ENCODE measurements around the gene ADAP1.

ADAP1 gene

GRCh38 chr7:918441-919113, 35.9 kb downstream of the ADAP1 start:
- DNase-seq: peak; percentile 12 to 58
- TF ChIP-seq, protein P1, sequence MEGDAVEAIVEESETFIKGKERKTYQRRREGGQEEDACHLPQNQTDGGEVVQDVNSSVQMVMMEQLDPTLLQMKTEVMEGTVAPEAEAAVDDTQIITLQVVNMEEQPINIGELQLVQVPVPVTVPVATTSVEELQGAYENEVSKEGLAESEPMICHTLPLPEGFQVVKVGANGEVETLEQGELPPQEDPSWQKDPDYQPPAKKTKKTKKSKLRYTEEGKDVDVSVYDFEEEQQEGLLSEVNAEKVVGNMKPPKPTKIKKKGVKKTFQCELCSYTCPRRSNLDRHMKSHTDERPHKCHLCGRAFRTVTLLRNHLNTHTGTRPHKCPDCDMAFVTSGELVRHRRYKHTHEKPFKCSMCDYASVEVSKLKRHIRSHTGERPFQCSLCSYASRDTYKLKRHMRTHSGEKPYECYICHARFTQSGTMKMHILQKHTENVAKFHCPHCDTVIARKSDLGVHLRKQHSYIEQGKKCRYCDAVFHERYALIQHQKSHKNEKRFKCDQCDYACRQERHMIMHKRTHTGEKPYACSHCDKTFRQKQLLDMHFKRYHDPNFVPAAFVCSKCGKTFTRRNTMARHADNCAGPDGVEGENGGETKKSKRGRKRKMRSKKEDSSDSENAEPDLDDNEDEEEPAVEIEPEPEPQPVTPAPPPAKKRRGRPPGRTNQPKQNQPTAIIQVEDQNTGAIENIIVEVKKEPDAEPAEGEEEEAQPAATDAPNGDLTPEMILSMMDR (IDR thresholded peaks at IDR 0.05): no peak
- intact Hi-C loops (cut with DNase I; ENCODE audit: low total_unique reads): no loop called here

GRCh38 chr7:918118-918425, 36.4 kb downstream of the ADAP1 start:
- H3K27ac ChIP-seq: no peak overlapping the region
- no peaks in the 10 kb centered on the region for H3K9me3 ChIP-seq
- TF ChIP-seq, protein P1 (IDR thresholded peaks at IDR 0.05): no peak
- H3K27me3 ChIP-seq: no peaks in the 10 kb centered on the region
- peak; percentile 11 to 41 for DNase-seq
- intact Hi-C loops (cut with DNase I; ENCODE audit: low total_unique reads): no loop called here
- no peaks in the 10 kb centered on the region for H3K36me3 ChIP-seq
- H3K4me1 ChIP-seq: peaks cover 0 to 12% (median 0%) of the 10 kb centered on the region in 4 donors
- no peak overlapping the region for H3K4me3 ChIP-seq

More at GRCh38 chr7:918441-919113, 35.9 kb downstream of the ADAP1 start:
- Histone ChIP-seq H3K4me1 (peaks cover 0 to 12% (median 0%) of the 10 kb centered on the region in 4 donors), H3K4me3 (no peak overlapping the region), H3K27ac (no peak overlapping the region), H3K9me3 (no peaks in the 10 kb centered on the region), H3K27me3 (no peaks in the 10 kb centered on the region), H3K36me3 (no peaks in the 10 kb centered on the region)

DNA sequence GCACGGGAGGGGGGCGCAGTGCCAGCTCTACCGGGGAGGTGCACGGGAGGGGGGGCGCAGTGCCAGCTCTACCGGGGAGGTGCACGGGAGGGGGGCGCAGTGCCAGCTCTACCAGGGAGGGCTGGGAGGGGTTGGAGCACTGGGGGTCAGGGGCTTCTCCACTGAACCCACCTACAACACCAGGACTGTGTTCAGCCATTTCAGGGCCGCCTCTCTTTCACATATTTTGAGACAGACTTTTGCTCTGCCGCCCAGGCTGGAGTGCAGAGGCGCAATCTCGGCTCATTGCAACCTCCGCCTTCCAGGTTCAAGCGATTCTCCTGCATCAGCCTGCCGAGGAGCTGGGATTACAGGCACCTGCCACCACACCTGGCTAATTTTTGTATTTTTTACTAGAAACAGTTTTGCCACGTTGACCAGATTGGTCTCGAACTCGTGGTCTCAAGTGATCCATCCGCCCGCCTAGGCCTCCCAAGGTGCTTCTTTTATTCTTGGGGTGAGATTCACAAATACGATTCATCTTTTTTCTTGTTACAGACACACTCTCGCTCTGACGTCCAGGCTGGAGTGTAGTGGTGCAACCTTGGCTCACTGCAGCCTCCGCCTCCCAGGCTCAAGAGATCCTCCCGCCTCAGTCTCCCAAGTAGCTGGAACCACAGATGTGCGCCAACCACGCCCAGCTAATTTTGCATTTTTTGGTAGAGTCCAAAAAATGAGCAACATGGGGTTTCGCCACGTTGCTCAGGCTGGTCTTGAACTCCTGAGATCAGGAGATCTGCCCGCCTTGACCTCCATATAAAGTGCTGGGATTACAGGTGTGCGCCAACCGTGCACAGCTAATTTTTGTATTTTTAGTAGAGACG, 37.0 kb downstream of the ADAP1 start:
- no peaks in the 10 kb centered on the region for H3K9me3 ChIP-seq
- peaks cover 0 to 12% (median 0%) of the 10 kb centered on the region in 4 donors for H3K4me1 ChIP-seq
- TF ChIP-seq, protein P1 (IDR thresholded peaks at IDR 0.05): no peak
- no peaks in the 10 kb centered on the region for H3K27me3 ChIP-seq
- intact Hi-C loops (cut with DNase I; ENCODE audit: low total_unique reads): no loop called here
- peak in 1 of 2 donors; percentile 43 for DNase-seq
- no peaks in the 10 kb centered on the region for H3K36me3 ChIP-seq
- no peak overlapping the region for H3K4me3 ChIP-seq
- no peak overlapping the region for H3K27ac ChIP-seq

- Histone ChIP-seq H3K27ac (no peak overlapping the region), H3K36me3 (no peaks in the 10 kb centered on the region)
- intact Hi-C loops (cut with DNase I; ENCODE audit: low total_unique reads): no loop called here
Observed at GRCh38 chr7:916291-916941, 38.1 kb downstream of the ADAP1 start.

More at GRCh38 chr7:916291-916941, 38.1 kb downstream of the ADAP1 start:
- H3K4me3 ChIP-seq: no peak overlapping the region
- peaks cover 0 to 12% (median 0%) of the 10 kb centered on the region in 4 donors for H3K4me1 ChIP-seq
- no peaks in the 10 kb centered on the region for H3K9me3 ChIP-seq
- TF ChIP-seq, protein P1 (IDR thresholded peaks at IDR 0.05): no peak
- H3K27me3 ChIP-seq: no peaks in the 10 kb centered on the region
- DNase-seq: peak in 1 of 2 donors; percentile 64
